HepG2 (cell line): Measurements from ENCODE around the gene TXNL4A. TPM values are rescaled to one million over a fixed set of nuclear protein-coding genes. Genes with fewer than 3 reads are reported as not detected.

Source experiments
- ARID4A ChIP-seq: sonication (generic); formaldehyde crosslinking; IDR thresholded peaks from 2 replicates; pipeline ENCODE4 v1.5.0; 2020; ENCODE audit warnings: mild to moderate bottlenecking, missing genetic modification reagents, borderline replicate concordance
- CBX5 ChIP-seq: sonication (generic); formaldehyde crosslinking; IDR thresholded peaks from 2 replicates; pipeline ENCODE4 v1.4.0; 2020; ENCODE audit warnings: missing genetic modification reagents, borderline replicate concordance
- DR1 ChIP-seq: sonication (generic); formaldehyde crosslinking; IDR thresholded peaks from 2 replicates; pipeline ENCODE4 v1.8.0; 2021; ENCODE audit warnings: mild to moderate bottlenecking, missing genetic modification reagents, inconsistent platforms
- GPBP1L1 ChIP-seq: sonication (generic); formaldehyde crosslinking; IDR thresholded peaks from 2 replicates; pipeline ENCODE4 v1.5.0; 2020; ENCODE audit warnings: mild to moderate bottlenecking, missing genetic modification reagents
- KLF9 ChIP-seq: IDR thresholded peaks from 2 replicates; pipeline ENCODE4 v1.6.1; 2016; ENCODE audit warnings: low read depth
- NFKBIZ ChIP-seq: IDR thresholded peaks from 2 replicates; pipeline ENCODE4 v1.6.1; 2018; ENCODE audit warnings: missing genetic modification reagents, missing compliant biosample characterization
- PAXIP1 ChIP-seq: sonication (generic); formaldehyde crosslinking; conservative IDR thresholded peaks from 2 replicates; pipeline ENCODE4 v1.4.0; 2020; ENCODE audit warnings: mild to moderate bottlenecking, missing genetic modification reagents, moderate library complexity
- SIN3A ChIP-seq: IDR thresholded peaks from 2 replicates; pipeline ENCODE4 v1.6.1; 2011; ENCODE audit warnings: low read depth, mild to moderate bottlenecking, control low read depth, low read length, borderline replicate concordance
- STAT6 ChIP-seq: sonication (generic); formaldehyde crosslinking; IDR thresholded peaks from 2 replicates; pipeline ENCODE4 v1.4.0; 2020; ENCODE audit warnings: missing genetic modification reagents, mild to moderate bottlenecking, borderline replicate concordance
- THRA ChIP-seq: sonication (generic); formaldehyde crosslinking; IDR thresholded peaks from 2 replicates; pipeline ENCODE4 v1.4.0; 2020; ENCODE audit warnings: missing genetic modification reagents, borderline replicate concordance
- ZBTB26 ChIP-seq: IDR thresholded peaks from 2 replicates; pipeline ENCODE4 v1.6.1; 2016; ENCODE audit warnings: missing compliant biosample characterization, missing genetic modification reagents, borderline replicate concordance
- ZNF883 ChIP-seq: sonication (generic); formaldehyde crosslinking; IDR thresholded peaks from 2 replicates; pipeline ENCODE4 v1.5.1; 2020; ENCODE audit warnings: mild to moderate bottlenecking, missing genetic modification reagents; ENCODE audit errors: not compliant biosample characterization
- polyA plus RNA-seq, 8 experiments: library from polyadenylated mRNA; depleted of rRNA in 3 of 8; stranded (reverse) in 7 of 8; unstranded in 1 of 8; fragments of >200 nt; fragmentation: Illumina TruSeq in 4 of 8; extraction: Trizol in 4 of 8; gene quantifications; 2 replicates each; pipeline versions ENCODE4 v1.2.1 to v1.2.3, GENCODE V29; 2011 to 2016; ENCODE audit warnings: low read depth in 4 of 8, missing spikeins in 1 of 8, mixed read lengths in 1 of 8; ENCODE audit not compliant: insufficient read depth in 1 of 8
- total RNA-seq, 5 experiments: library from RNA; depleted of rRNA; stranded (reverse); fragments of >200 nt; fragmentation: Illumina TruSeq; extraction: Trizol; gene quantifications; 2 replicates each; pipeline ENCODE4 v1.2.3, GENCODE V29; 2016; ENCODE audit warnings: low read depth in 1 of 5

The TXNL4A gene
- total and polyA plus RNA-seq, 2 of the 13 experiments (the other 11 are each of a cell fraction or from before 2014, with no cell fraction given) = 172 to 202 TPM

GRCh38 chr18:80034068-80034851 lies 45.9 kb upstream of the TXNL4A start, which contains the start of gene RBFA (continued):
- peak; percentile 55 for TF ChIP-seq PAXIP1
- TF ChIP-seq KLF9 (CRISPR knock-in tag) = peak; percentile 87
- peak; percentile 63; the same call in 1 of the 2 replicates for TF ChIP-seq DR1 (CRISPR knock-in tag)
- no peak for TF ChIP-seq THRA
- TF ChIP-seq GPBP1L1 (CRISPR knock-in tag) = no peak
- TF ChIP-seq STAT6 (CRISPR knock-in tag) = no peak
- TF ChIP-seq SIN3A = peak; percentile 88
- 0 out of 2 replicates have a peak, but pooled peaks have one; percentile 18 for TF ChIP-seq CBX5 (CRISPR knock-in tag)
- 0 out of 2 replicates have a peak, but pooled peaks have one; percentile 26 for TF ChIP-seq ZBTB26 (CRISPR knock-in tag)
- peak; percentile 98 for TF ChIP-seq ARID4A (CRISPR knock-in tag)
- no peak for TF ChIP-seq ZNF883
- 0 out of 2 replicates have a peak, but pooled peaks have one; percentile 50 for TF ChIP-seq NFKBIZ (CRISPR knock-in tag)
